GM12878 (cell line): Measurements from ENCODE around the gene SNED1. TPM values are rescaled to one million over a fixed set of nuclear protein-coding genes. Genes with fewer than 3 reads are reported as not detected.

ENCODE experiments used
- ATAC-seq: fragments of 200-7000 bp; cut with Tn5 transposase; 3 replicates; pipeline ENCODE4 v1.9.1; 2020; ENCODE audit warnings: mild to moderate bottlenecking, moderate library complexity
- BruUV-seq: library from RNA; stranded (reverse); fragments of 400-500 nt; replicated peaks from 2 replicates; lab custom pipeline; 2021; lab: Mats Ljungman, UMichigan
- CTCF ChIA-PET: fragments of 300-600 bp; sonication (Branson Sonifier 250); formaldehyde crosslinking; extraction: SDS; loops from one replicate; lab custom pipeline; 2021; ENCODE audit warnings: inconsistent platforms; lab: Yijun Ruan, JAX
- POLR2A ChIA-PET: fragments of 350-600 bp; formaldehyde crosslinking; extraction: SDS; loops from one replicate; lab custom pipeline; 2021; ENCODE audit warnings: inconsistent platforms; lab: Charles Lee
- RAD21 ChIA-PET: fragments of 300-600 bp; sonication (Branson Sonifier 250); formaldehyde crosslinking; loops from one replicate; lab custom pipeline; 2023; ENCODE audit warnings: antibody characterized with exemption; ENCODE audit not compliant: unreplicated experiment; lab: Charles Lee
- SMC1A ChIA-PET: fragments of 300-600 bp; sonication (Branson Sonifier 250); formaldehyde crosslinking; loops from one replicate; lab custom pipeline; 2023; ENCODE audit not compliant: unreplicated experiment, uncharacterized antibody; lab: Charles Lee
- DNase-seq: peaks from one replicate; pipeline ENCODE4 v3.0.0-alpha.2; 2011; ENCODE audit warnings: low read depth, low spot score
- FAIRE-seq: peaks from 3 replicates; lab custom pipeline; 2011; peaks lifted over from hg19 to GRCh38; lab: Jason Lieb, UNC
- H2AFZ ChIP-seq: 2 replicates; pipeline ENCODE4 v1.6.0; 2011; ENCODE audit warnings: low read depth, low read length, control low read depth; ENCODE audit not compliant: control insufficient read depth
- H3K27ac ChIP-seq: 2 replicates; pipeline ENCODE4 v1.5.1; 2011; ENCODE audit warnings: control low read depth; ENCODE audit not compliant: control insufficient read depth, insufficient read depth
- H3K27me3 ChIP-seq, 2 experiments: replicated peaks in 1 of 2; 2 replicates each; pipeline versions ENCODE4 v1.6.0 to v1.6.1; 2011; ENCODE audit warnings: low read length in 1 of 2; ENCODE audit not compliant: control insufficient read depth in 2 of 2, insufficient read depth in 2 of 2
- H3K36me3 ChIP-seq, 2 experiments: 2 replicates each; pipeline ENCODE4 v1.5.1; 2011; ENCODE audit warnings: low read length in 1 of 2; ENCODE audit not compliant: control insufficient read depth in 2 of 2, insufficient read depth in 2 of 2
- H3K4me1 ChIP-seq: 2 replicates; pipeline ENCODE4 v1.6.1; 2011; ENCODE audit warnings: mild to moderate bottlenecking, low read length, moderate library complexity, mixed read lengths; ENCODE audit not compliant: control insufficient read depth, insufficient read depth
- H3K4me2 ChIP-seq: 2 replicates; pipeline ENCODE4 v1.6.0; 2011; ENCODE audit warnings: control low read depth; ENCODE audit not compliant: control insufficient read depth, insufficient read depth
- H3K4me3 ChIP-seq: fragments of 200-600 bp; sonication (generic); 2 replicates; pipeline ENCODE4 v1.5.1; 2016
- H3K79me2 ChIP-seq: 2 replicates; pipeline ENCODE4 v1.6.0; 2011; ENCODE audit warnings: low read length; ENCODE audit not compliant: control insufficient read depth, insufficient read depth
- H3K9ac ChIP-seq: 2 replicates; pipeline ENCODE4 v1.8.0; 2011; ENCODE audit warnings: low read length, control low read depth, mixed read lengths; ENCODE audit not compliant: control insufficient read depth, insufficient read depth
- H3K9me3 ChIP-seq: replicated peaks from 3 replicates; pipeline ENCODE4 v1.5.1; 2011; ENCODE audit warnings: mild to moderate bottlenecking, low read length; ENCODE audit not compliant: control insufficient read depth, insufficient read depth
- H4K20me1 ChIP-seq: 2 replicates; pipeline ENCODE4 v1.6.0; 2011; ENCODE audit not compliant: control insufficient read depth, insufficient read depth
- BCL11A ChIP-seq: IDR thresholded peaks from 2 replicates; pipeline ENCODE4 v1.6.1; 2011; ENCODE audit warnings: low read depth, low read length
- BHLHE40 ChIP-seq, 2 experiments: fragments of 450-650 bp in 1 of 2; IDR thresholded peaks; 2 replicates each; pipeline ENCODE4 v1.6.1; 2011 to 2017; ENCODE audit warnings: low read depth in 2 of 2, borderline replicate concordance in 1 of 2, improper control_type of control experiment in 1 of 2, low read length in 1 of 2, mild to moderate bottlenecking in 1 of 2
- DPF2 ChIP-seq: fragments of 450-650 bp; IDR thresholded peaks from 2 replicates; pipeline ENCODE4 v1.6.1; 2017; ENCODE audit warnings: mild to moderate bottlenecking
- EGR1 ChIP-seq, 2 experiments: IDR thresholded peaks; 1 replicate in 1 of 2; 2 replicates in 1 of 2; pipeline ENCODE4 v1.6.1; 2011 to 2012; ENCODE audit warnings: low read depth in 2 of 2, low read length in 2 of 2, borderline replicate concordance in 1 of 2, mild to moderate bottlenecking in 1 of 2, moderate library complexity in 1 of 2
- POLR2A ChIP-seq: IDR thresholded peaks from 2 replicates; pipeline ENCODE4 v1.6.1; 2011; ENCODE audit warnings: low read depth, mild to moderate bottlenecking, low read length
- SIX5 ChIP-seq: IDR thresholded peaks from 2 replicates; pipeline ENCODE4 v1.6.1; 2011; ENCODE audit warnings: mild to moderate bottlenecking, low read depth, low read length, moderate library complexity; ENCODE audit not compliant: severe bottlenecking
- WGBS: methylation state at CpG from one replicate; pipeline ENCODE4 v1.1.6; 2016; ENCODE audit warnings: low lambda C conversion rate; ENCODE audit not compliant: insufficient replicate concordance, insufficient coverage; ENCODE audit errors: missing lambda C conversion rate; 5-methylcytosine and 5-hydroxymethylcytosine counted together
- in situ Hi-C: fragments of 300-500 bp; cut with MboI; formaldehyde crosslinking; loops from 9 replicates; pipeline ENCODE4 v1.14.3; 2018; ENCODE audit warnings: mixed read lengths
- intact Hi-C: fragments of 100-400 bp; cut with micrococcal nuclease; formaldehyde crosslinking; loops from one replicate; pipeline ENCODE4 v1.14.2; 2022; ENCODE audit not compliant: unreplicated experiment
- polyA plus RNA-seq, 11 experiments: library from polyadenylated mRNA; depleted of rRNA in 4 of 11; unstranded in 6 of 11; stranded (reverse) in 5 of 11; fragments of >200 nt; fragmentation: Nextera tagmentation in 4 of 11; fragmentation: Illumina TruSeq in 1 of 11; extraction: Ambion mirVana in 4 of 11; extraction: Trizol in 1 of 11; gene quantifications; 1 replicate in 1 of 11; 2 replicates in 10 of 11; pipeline versions ENCODE4 v1.2.1 to v1.2.3, GENCODE V29; 2011 to 2016; ENCODE audit warnings: inconsistent platforms in 2 of 11, missing spikeins in 2 of 11, low read depth in 1 of 11
- total RNA-seq, 4 experiments: library from RNA; depleted of rRNA in 3 of 4; stranded (reverse); fragments of >200 nt in 3 of 4; fragmentation: Illumina TruSeq in 1 of 4; extraction: Trizol in 1 of 4; gene quantifications; 2 replicates each; pipeline versions ENCODE4 v1.2.1 to v1.2.3, GENCODE V29; 2013 to 2021
- TF ChIP-seq, protein P1 (sequence below): IDR thresholded peaks from 2 replicates; pipeline ENCODE4 v1.6.1; 2012; ENCODE audit warnings: low read depth, low read length, improper control_type of control experiment

Gene SNED1
- total and polyA plus RNA-seq, 10 of the 15 experiments (the other 5 are each of a cell fraction or from before 2014, with no cell fraction given), result 0.05 to 8.4 (median 3.0) TPM

DNA sequence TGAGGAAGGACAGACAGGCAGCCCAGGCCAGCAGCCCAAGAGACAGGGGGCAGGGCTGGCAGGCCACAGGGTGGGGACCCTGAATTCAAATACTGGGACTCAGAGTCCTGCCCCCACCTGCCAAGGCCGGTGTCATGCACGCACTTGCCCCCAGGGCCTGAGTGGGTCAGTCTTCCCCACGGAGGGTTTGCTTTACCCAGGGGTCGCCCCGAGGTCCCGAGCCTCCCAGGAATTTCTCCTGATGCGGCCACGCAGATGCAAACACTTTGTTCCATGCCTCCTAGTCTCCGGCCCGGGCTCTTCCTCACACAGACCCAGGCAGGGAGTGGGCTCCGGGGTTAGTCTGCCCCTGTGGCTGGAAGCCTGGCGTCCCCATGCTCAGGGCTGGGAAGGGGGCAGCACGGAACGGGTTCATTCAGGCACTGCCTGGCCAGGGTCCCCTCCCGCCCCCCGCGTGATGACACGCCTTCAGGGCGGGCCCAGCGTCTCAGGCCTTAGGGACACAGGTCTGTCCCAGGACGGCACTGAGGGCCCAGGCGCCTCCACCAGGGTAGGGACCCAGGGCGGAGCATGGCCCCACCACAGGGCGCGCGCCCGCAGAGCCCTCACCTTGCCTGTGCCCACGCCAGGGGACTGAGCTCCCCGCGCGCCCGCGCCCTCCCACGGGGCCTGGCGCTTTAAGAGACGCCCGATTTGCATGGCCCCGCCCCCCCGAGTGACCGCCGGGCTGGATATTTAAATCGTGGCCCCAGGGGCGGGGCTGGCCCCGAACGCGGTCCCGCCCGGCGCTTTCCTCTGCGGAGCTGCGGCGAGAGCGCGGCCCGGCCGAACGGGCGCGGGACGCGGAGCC lies at the start of gene SNED1 (continued):
- TF ChIP-seq, protein P1, sequence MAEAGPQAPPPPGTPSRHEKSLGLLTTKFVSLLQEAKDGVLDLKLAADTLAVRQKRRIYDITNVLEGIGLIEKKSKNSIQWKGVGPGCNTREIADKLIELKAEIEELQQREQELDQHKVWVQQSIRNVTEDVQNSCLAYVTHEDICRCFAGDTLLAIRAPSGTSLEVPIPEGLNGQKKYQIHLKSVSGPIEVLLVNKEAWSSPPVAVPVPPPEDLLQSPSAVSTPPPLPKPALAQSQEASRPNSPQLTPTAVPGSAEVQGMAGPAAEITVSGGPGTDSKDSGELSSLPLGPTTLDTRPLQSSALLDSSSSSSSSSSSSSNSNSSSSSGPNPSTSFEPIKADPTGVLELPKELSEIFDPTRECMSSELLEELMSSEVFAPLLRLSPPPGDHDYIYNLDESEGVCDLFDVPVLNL, result no peak
- no peak for TF ChIP-seq SIX5

DNA sequence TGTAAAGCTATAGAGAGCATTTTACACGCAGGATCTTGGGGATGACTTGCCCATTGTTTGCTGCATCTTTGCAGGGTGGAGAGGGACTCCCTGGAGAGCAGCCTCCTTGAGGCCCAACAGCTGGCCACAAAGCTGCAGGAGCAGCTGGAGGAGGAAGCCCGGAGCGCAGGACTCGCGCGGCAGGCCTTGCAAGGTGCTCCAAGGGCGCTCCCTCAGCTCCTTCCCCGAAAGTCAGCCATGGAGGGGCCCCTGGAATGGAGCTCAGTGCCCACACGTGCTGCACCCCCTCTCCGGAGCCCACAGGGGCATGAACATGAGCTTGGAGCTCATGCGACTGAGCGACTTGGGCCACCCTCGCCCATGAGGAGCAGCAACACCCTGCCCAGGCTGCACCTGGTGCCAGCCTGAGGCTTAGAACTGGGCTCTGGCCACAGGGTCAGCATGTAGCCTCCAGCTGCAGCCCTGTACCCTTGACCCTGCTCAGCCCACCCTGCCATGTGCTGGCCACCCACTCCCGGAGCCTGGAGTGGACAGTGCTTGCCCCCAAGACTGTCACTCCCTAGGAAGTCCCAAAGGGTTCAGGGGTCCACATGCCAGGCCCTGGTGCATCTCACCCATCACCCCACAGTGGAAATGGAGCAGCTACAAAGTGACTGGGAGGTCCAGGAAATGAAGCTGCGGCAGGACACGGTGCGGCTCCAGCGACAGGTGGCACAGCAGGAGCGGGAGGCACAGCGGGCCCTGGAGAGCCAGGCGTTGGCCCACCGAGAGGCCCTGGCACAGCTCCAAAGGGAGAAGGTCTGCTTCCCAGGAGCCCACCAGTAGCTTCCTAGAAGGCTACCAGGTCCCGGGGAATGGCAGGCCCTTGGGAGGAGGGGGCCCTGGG lies 49.3 kb upstream of the SNED1 start:
- POLR2A ChIA-PET, result interaction anchor here (0.5 kb wide), 1 partner anchor 362 kb away, joined by 3 read pairs; no protein-coding TSS in a partner anchor
- SMC1A ChIA-PET, result no interaction called here
- H3K9me3 ChIP-seq, result no peaks in the 10 kb centered on the region
- H3K4me1 ChIP-seq, result no peaks in the 10 kb centered on the region
- WGBS, result 48% methylated on average over 23 of the region's 23 CpGs
- no TSS peak for BruUV-seq
- no peak for FAIRE-seq
- H3K27ac ChIP-seq, result no peak overlapping the region
- TF ChIP-seq DPF2 (no peak), EGR1 (IDR thresholded peaks at IDR 0.05; ENCODE audit: borderline replicate concordance in 1 of 2, low read depth in 2 of 2, low read length in 2 of 2) (no peak), BCL11A (no peak), BHLHE40 (IDR thresholded peaks at IDR 0.05; ENCODE audit: borderline replicate concordance in 1 of 2, low read depth in 2 of 2, low read length in 1 of 2) (no peak), POLR2A (no peak)
- TF ChIP-seq, all 136 proteins: peak for 0
- Histone ChIP-seq H3K4me3 (no peak overlapping the region), H3K36me3 (no peaks in the 10 kb centered on the region), H2AFZ (no peak overlapping the region), H3K27me3 (no peaks in the 10 kb centered on the region; a peak in 2 of 4 replicates), H4K20me1 (no peaks in the 10 kb centered on the region), H3K9ac (no peak overlapping the region), H3K4me2 (no peak overlapping the region), H3K79me2 (no peaks in the 10 kb centered on the region)
- in situ Hi-C loops (no loop called here), intact Hi-C loops (no loop called here)
- ChIA-PET RAD21 (no interaction called here), CTCF (no interaction called here)
- DNase-seq, result no peak
- ATAC-seq, result no peak
